Measurements from ENCODE around the gene UPK2. TPM values are rescaled to one million over a fixed set of nuclear protein-coding genes. Genes with fewer than 3 reads are reported as not detected.
"Not testable (repeated sequence)": the region's sequence is repeated elsewhere in the genome, so short reads cannot be mapped to it uniquely, and the experiment has no call there.

UPK2 gene
- total RNA-seq, 1 donor from 2014 or later, result not detected

GRCh38 chr11:118971646-118972045, 15.5 kb downstream of the UPK2 start, which contains the start of gene FOXR1:
FOXR1 (plus strand) TSS chr11:118971761; CDS start chr11:118971932, 171 bp downstream.
- intact Hi-C loops (cut with micrococcal nuclease), result no loop called here
- Mint-ChIP-seq H3K4me1 (no peaks in the 10 kb centered on the region), H3K4me3 (no peak within 1 kb of the TSS), H3K27me3 (peaks cover 20% of the 10 kb centered on the region), H3K9me3 (peaks cover 4% of the 10 kb centered on the region), H3K27ac (no peak within 1 kb of the TSS), H3K36me3 (ENCODE audit: low read depth) (no peaks in the 10 kb centered on the region)
- DNase-seq, result no peak

GRCh38 chr11:118973985-118974384, 17.9 kb downstream of the UPK2 start:
- intact Hi-C loops (cut with micrococcal nuclease), result no loop called here
- Mint-ChIP-seq H3K36me3 (ENCODE audit: low read depth) (no peaks in the 10 kb centered on the region), H3K9me3 (peaks cover 4% of the 10 kb centered on the region), H3K4me3 (no peak overlapping the region), H3K27ac (no peak overlapping the region), H3K27me3 (peaks cover 20% of the 10 kb centered on the region), H3K4me1 (no peaks in the 10 kb centered on the region)
- DNase-seq, result no peak

- Mint-ChIP-seq H3K4me3 (no peak overlapping the region), H3K36me3 (ENCODE audit: low read depth) (no peaks in the 10 kb centered on the region), H3K4me1 (no peaks in the 10 kb centered on the region), H3K27me3 (peaks cover 17% of the 10 kb centered on the region), H3K9me3 (peaks cover 4% of the 10 kb centered on the region), H3K27ac (no peak overlapping the region)
- DNase-seq, result no peak
- intact Hi-C loops (cut with micrococcal nuclease), result no loop called here
These were observed 19.9 kb downstream of the UPK2 start for GRCh38 chr11:118975771-118976709.

- intact Hi-C loops (cut with micrococcal nuclease), result no loop called here
- Mint-ChIP-seq H3K9me3 (no peaks in the 10 kb centered on the region), H3K36me3 (ENCODE audit: low read depth) (no peaks in the 10 kb centered on the region), H3K4me1 (no peaks in the 10 kb centered on the region), H3K27me3 (peaks cover 9% of the 10 kb centered on the region), H3K27ac (no peak overlapping the region), H3K4me3 (no peak overlapping the region)
- DNase-seq, result no peak
These were observed 23.3 kb downstream of the UPK2 start for GRCh38 chr11:118979434-118979833.

GRCh38 chr11:118980191-118980881, 24.2 kb downstream of the UPK2 start:
- intact Hi-C loops (cut with micrococcal nuclease), result no loop called here
- H3K27ac Mint-ChIP-seq, result no peak overlapping the region
- no peaks in the 10 kb centered on the region for H3K9me3 Mint-ChIP-seq
- H3K27me3 Mint-ChIP-seq, result peaks cover 4% of the 10 kb centered on the region
- no peak for DNase-seq
- H3K4me3 Mint-ChIP-seq, result no peak overlapping the region
- no peaks in the 10 kb centered on the region for H3K4me1 Mint-ChIP-seq
- H3K36me3 Mint-ChIP-seq (ENCODE audit: low read depth), result no peaks in the 10 kb centered on the region

GRCh38 chr11:118984337-118984736, 28.2 kb downstream of the UPK2 start:
- DNase-seq; H3K9me3 Mint-ChIP-seq; H3K27me3 Mint-ChIP-seq; H3K27ac Mint-ChIP-seq; H3K36me3 Mint-ChIP-seq (ENCODE audit: low read depth); H3K4me3 Mint-ChIP-seq; intact Hi-C loops (cut with micrococcal nuclease); H3K4me1 Mint-ChIP-seq: not testable (repeated sequence)

GRCh38 chr11:118984825-118985224, 28.7 kb downstream of the UPK2 start:
- Mint-ChIP-seq H3K27ac (no peak overlapping the region), H3K36me3 (ENCODE audit: low read depth) (no peaks in the 10 kb centered on the region), H3K27me3 (no peaks in the 10 kb centered on the region), H3K4me1 (no peaks in the 10 kb centered on the region), H3K4me3 (no peak overlapping the region), H3K9me3 (no peaks in the 10 kb centered on the region)
- no peak for DNase-seq
- intact Hi-C loops (cut with micrococcal nuclease), result no loop called here

GRCh38 chr11:118988280-118988679, 32.2 kb downstream of the UPK2 start:
- Mint-ChIP-seq H3K36me3 (ENCODE audit: low read depth) (peaks cover 2% of the 10 kb centered on the region), H3K4me3 (no peak overlapping the region), H3K4me1 (no peaks in the 10 kb centered on the region), H3K9me3 (no peaks in the 10 kb centered on the region), H3K27ac (no peak overlapping the region), H3K27me3 (no peaks in the 10 kb centered on the region)
- no peak for DNase-seq
- intact Hi-C loops (cut with micrococcal nuclease), result no loop called here

- DNase-seq; H3K27me3 Mint-ChIP-seq; H3K27ac Mint-ChIP-seq; intact Hi-C loops (cut with micrococcal nuclease); H3K4me3 Mint-ChIP-seq; H3K36me3 Mint-ChIP-seq (ENCODE audit: low read depth); H3K4me1 Mint-ChIP-seq; H3K9me3 Mint-ChIP-seq: not testable (repeated sequence)
These were observed 35.5 kb downstream of the UPK2 start for GRCh38 chr11:118991486-118992038.

GRCh38 chr11:118996926-118997626, 41.0 kb downstream of the UPK2 start:
- DNase-seq, result peak; percentile 80
- no peaks in the 10 kb centered on the region for H3K27me3 Mint-ChIP-seq
- peak overlapping the region; percentile 90 for H3K4me3 Mint-ChIP-seq
- peak overlapping the region; percentile 94 for H3K27ac Mint-ChIP-seq
- H3K36me3 Mint-ChIP-seq (ENCODE audit: low read depth), result peaks cover 37% of the 10 kb centered on the region
- intact Hi-C loops (cut with micrococcal nuclease), result loop anchor here (5.0 kb wide), 2 partner anchors 60 to 70 kb away; partner anchors contain the start of genes BCL9L and HYOU1
- H3K9me3 Mint-ChIP-seq, result no peaks in the 10 kb centered on the region
- H3K4me1 Mint-ChIP-seq, result peaks cover 24% of the 10 kb centered on the region

GRCh38 chr11:118997627-118998387, 41.7 kb downstream of the UPK2 start, which contains the start of gene CENATAC:
CENATAC (plus strand) TSS chr11:118998138; CDS start chr11:118998198, 60 bp downstream.
- H3K27ac Mint-ChIP-seq, result peak within 1 kb of the TSS; percentile 94
- peaks cover 24% of the 10 kb centered on the region for H3K4me1 Mint-ChIP-seq
- H3K36me3 Mint-ChIP-seq (ENCODE audit: low read depth), result peaks cover 40% of the 10 kb centered on the region
- intact Hi-C loops (cut with micrococcal nuclease), result loop anchor here (1.0 to 5.0 kb wide), 4 partner anchors 20 to 71 kb away; partner anchors contain the start of genes BCL9L, HYOU1, RPS25 and SLC37A4
- peak within 1 kb of the TSS; percentile 90 for H3K4me3 Mint-ChIP-seq
- no peaks in the 10 kb centered on the region for H3K27me3 Mint-ChIP-seq
- peak; percentile 99 for DNase-seq
- no peaks in the 10 kb centered on the region for H3K9me3 Mint-ChIP-seq

- peak overlapping the region; percentile 90 for H3K4me3 Mint-ChIP-seq
These were observed 42.3 kb downstream of the UPK2 start for GRCh38 chr11:118998388-118998717.

More at GRCh38 chr11:118998388-118998717, 42.3 kb downstream of the UPK2 start:
- Mint-ChIP-seq H3K36me3 (ENCODE audit: low read depth) (peaks cover 45% of the 10 kb centered on the region), H3K27me3 (no peaks in the 10 kb centered on the region), H3K27ac (peak overlapping the region; percentile 94), H3K9me3 (no peaks in the 10 kb centered on the region), H3K4me1 (peaks cover 27% of the 10 kb centered on the region)
- DNase-seq, result no peak
- intact Hi-C loops (cut with micrococcal nuclease), result loop anchor here (1.0 to 5.0 kb wide), 4 partner anchors 20 to 71 kb away; partner anchors contain the start of genes BCL9L, HYOU1, RPS25 and SLC37A4
